Measurements from ENCODE around the gene KLHL29. TPM values are rescaled to one million over a fixed set of nuclear protein-coding genes. Genes with fewer than 3 reads are reported as not detected.

KLHL29 gene
- total RNA-seq, 1 donor from 2014 or later = 8.0 TPM

DNA sequence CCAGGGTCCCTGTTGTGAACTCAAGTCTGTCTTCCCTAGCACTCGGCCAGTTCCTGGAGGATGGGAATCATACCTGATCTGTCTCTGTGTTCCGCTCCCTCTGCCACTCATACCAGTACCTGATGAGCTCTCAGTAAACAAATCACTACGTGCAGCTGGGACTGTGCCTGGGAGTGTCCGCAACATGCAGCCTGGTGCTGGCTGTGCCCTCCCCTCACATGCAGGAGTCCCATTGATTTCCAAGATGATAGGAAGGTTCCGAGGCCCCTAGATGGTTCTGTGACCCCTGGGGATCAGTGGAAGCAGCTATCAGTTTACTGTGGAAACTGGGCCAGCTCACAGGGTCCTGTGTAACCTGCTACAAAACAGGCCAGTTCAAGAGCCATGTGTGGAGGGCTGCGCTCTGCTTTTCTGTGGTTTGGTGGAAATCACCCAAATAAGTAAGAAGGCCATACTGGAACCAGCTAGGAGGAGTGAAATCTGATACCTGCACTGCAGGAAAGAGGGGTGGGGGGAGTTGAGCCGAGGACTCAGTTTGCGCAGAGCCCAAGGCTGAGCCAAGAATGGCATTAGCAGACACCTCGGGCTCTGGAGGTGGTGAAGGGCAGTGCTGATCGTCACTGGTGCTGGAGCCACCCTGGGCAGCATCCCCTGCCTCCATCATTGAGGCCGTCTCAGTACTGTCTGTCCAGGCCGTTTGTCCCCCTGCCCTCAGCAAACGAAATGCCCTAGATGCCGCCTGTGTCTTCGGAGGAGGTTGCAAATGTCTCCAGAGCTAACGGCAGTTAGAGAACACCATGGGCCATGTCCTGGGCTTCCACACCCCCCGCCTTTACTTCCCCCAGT is 93.3 kb downstream of the KLHL29 start:
- Mint-ChIP-seq H3K9me3 (ENCODE audit: low read depth) (no peaks in the 10 kb centered on the region), H3K36me3 (ENCODE audit: low read depth) (no peaks in the 10 kb centered on the region), H3K27ac (ENCODE audit: unreplicated experiment) (no peak overlapping the region), H3K27me3 (ENCODE audit: low read depth) (no peaks in the 10 kb centered on the region), H3K4me1 (ENCODE audit: low read depth) (peaks cover 14% of the 10 kb centered on the region), H3K4me3 (ENCODE audit: unreplicated experiment) (no peak overlapping the region)
- no peak for TF ChIP-seq CTCF (IDR thresholded peaks at IDR 0.05)
- DNase-seq (ENCODE audit: low spot score) = no peak

DNA sequence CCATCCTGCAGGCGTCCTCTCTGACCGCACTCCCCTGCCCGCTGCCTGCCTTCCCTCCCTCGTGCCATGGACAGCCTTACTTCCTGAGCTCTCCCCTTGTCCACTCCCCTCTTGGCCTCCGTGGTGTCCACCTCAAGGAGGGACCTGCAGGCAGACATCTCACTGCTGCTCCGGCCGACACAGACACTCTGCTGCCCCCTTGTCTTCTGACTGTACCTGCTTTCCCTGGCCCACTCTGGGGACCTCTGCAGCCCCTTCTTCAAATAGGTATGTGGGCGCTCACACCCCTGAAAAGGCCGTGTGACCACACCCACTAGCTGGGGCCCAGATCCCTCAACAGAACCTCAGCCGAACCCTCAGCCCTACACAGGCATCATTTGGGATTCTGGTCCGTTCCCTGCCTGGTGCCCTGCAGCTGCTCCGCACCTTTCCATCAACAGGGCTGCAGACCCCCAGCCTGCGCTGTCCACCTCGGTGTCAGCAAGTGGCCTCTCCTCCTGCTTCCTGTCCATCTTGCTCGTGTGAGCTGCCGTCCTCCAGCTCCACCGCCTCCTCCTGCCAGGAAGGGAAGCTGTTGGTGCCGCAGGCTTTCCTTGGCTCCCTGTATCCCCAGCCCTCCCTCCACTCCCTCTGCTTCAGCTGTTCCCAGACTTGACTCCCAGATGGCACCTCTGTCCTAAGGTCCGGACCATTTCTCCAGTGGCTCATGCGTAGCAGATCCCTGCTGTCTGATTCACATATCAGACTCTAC is 94.1 kb downstream of the KLHL29 start:
- Mint-ChIP-seq H3K27me3 (ENCODE audit: low read depth) (no peaks in the 10 kb centered on the region), H3K4me1 (ENCODE audit: low read depth) (peaks cover 14% of the 10 kb centered on the region), H3K36me3 (ENCODE audit: low read depth) (no peaks in the 10 kb centered on the region), H3K27ac (ENCODE audit: unreplicated experiment) (no peak overlapping the region), H3K4me3 (ENCODE audit: unreplicated experiment) (no peak overlapping the region), H3K9me3 (ENCODE audit: low read depth) (no peaks in the 10 kb centered on the region)
- no peak for DNase-seq (ENCODE audit: low spot score)
- no peak for TF ChIP-seq CTCF (IDR thresholded peaks at IDR 0.05)

DNA sequence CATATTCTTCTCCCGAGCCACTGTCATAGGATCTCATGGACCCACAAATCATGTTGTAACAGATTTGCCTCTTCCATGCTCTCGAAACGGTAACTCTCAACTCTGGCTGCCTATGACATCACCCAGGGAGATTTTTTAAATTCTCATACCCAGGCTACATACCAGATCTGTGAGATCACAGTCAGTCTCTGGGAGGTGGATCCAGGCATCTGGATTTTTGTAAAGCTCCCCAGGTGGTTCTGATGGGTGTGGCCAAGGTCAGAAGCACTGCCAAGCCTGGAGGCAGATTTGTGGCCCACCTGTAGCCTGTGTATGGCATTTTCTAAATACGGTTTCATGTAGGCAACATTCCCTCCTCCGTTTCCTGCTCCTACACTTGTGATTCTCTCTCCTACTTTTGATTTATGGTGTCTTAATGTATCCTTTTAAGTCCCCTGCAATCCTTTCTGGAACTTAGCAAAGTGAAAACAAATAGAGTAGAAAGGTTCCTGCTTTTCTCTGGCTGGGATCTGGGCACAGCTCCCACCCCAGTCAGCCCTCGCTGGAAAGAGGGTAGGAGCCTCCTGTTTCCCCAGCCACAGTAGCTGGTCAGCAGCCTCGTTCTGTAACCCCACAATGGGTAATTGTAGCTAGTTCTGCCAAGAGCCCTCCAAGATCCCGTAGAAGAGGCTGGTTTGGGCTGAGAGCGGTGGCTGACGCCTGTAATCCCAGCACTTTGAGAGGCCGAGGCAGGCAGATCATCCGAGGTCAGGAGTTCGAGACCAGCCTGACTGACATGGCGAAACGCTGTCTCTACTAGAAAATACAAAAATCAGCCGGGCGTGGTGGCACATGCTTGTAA is 96.2 kb downstream of the KLHL29 start:
- Mint-ChIP-seq H3K9me3 (ENCODE audit: low read depth) (no peaks in the 10 kb centered on the region), H3K36me3 (ENCODE audit: low read depth) (no peaks in the 10 kb centered on the region), H3K27ac (ENCODE audit: unreplicated experiment) (peak overlapping the region; percentile 88), H3K4me1 (ENCODE audit: low read depth) (peaks cover 14% of the 10 kb centered on the region), H3K4me3 (ENCODE audit: unreplicated experiment) (no peak overlapping the region), H3K27me3 (ENCODE audit: low read depth) (no peaks in the 10 kb centered on the region)
- TF ChIP-seq CTCF (IDR thresholded peaks at IDR 0.05) = peak; percentile 14
- peak; percentile 26 for DNase-seq (ENCODE audit: low spot score)

DNA sequence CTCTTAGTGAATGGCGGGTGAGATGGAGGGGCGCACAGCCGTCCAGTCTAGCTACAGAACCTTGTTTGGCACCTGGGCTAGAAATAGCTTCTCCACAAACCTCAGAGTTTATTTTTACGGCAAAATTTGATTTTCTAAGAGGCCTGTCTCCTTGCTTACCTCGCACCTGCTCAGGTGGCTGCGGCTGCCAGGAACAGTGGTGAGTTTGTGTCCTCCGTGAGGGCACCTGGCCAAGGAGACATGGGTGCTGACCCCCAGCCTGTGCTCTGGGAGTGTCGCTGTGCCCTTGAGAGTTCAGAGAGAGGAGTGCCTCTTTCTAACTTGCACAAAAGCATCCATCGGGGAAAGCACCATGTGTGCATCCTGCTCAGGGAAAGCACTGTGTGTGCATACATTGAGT is 97.2 kb downstream of the KLHL29 start:
- H3K27ac Mint-ChIP-seq (ENCODE audit: unreplicated experiment) = peak overlapping the region; percentile 5
- H3K4me3 Mint-ChIP-seq (ENCODE audit: unreplicated experiment) = no peak overlapping the region
- TF ChIP-seq CTCF (IDR thresholded peaks at IDR 0.05) = no peak
- no peaks in the 10 kb centered on the region for H3K36me3 Mint-ChIP-seq (ENCODE audit: low read depth)
- no peaks in the 10 kb centered on the region for H3K27me3 Mint-ChIP-seq (ENCODE audit: low read depth)
- peak; percentile 59 for DNase-seq (ENCODE audit: low spot score)
- no peaks in the 10 kb centered on the region for H3K9me3 Mint-ChIP-seq (ENCODE audit: low read depth)
- H3K4me1 Mint-ChIP-seq (ENCODE audit: low read depth) = peaks cover 14% of the 10 kb centered on the region

- DNase-seq (ENCODE audit: low spot score) = no peak
- Mint-ChIP-seq H3K4me3 (ENCODE audit: unreplicated experiment) (no peak overlapping the region), H3K27me3 (ENCODE audit: low read depth) (no peaks in the 10 kb centered on the region)
Observed at GRCh38 chr2:23482607-23483006, 97.6 kb downstream of the KLHL29 start.

More at GRCh38 chr2:23482607-23483006, 97.6 kb downstream of the KLHL29 start:
- Mint-ChIP-seq H3K9me3 (ENCODE audit: low read depth) (no peaks in the 10 kb centered on the region), H3K36me3 (ENCODE audit: low read depth) (no peaks in the 10 kb centered on the region), H3K4me1 (ENCODE audit: low read depth) (peaks cover 15% of the 10 kb centered on the region), H3K27ac (ENCODE audit: unreplicated experiment) (no peak overlapping the region)
- TF ChIP-seq CTCF (IDR thresholded peaks at IDR 0.05) = no peak

All from chondrocyte (in vitro differentiated cells).